ENCODE data around the gene OSBPL1A. TPM values are rescaled to one million over a fixed set of nuclear protein-coding genes. Genes with fewer than 3 reads are reported as not detected.
A peak's percentile ranks its signal among the peaks of the same experiment; 100 is the strongest.

Gene OSBPL1A
- total and polyA plus RNA-seq, 2 of the 8 experiments (the other 6 are each of a cell fraction or from before 2014, with no cell fraction given) = 53.2 to 74.9 TPM

GRCh38 chr18:24397694-24398368 is at the start of gene OSBPL1A (continued):
- TF ChIP-seq ATF2 (IDR thresholded peaks at IDR 0.05; ENCODE audit: low read length) (no peak; the same call in 1 of the 2 replicates), SP4 (IDR thresholded peaks at IDR 0.05; ENCODE audit: low read length) (peak; percentile 90; the same call in 1 of the 2 replicates), GABPA (IDR thresholded peaks at IDR 0.05; ENCODE audit: borderline replicate concordance, insufficient read depth, low read length) (peak; percentile 30; the same call in 1 of the 2 replicates), CHD1 (IDR thresholded peaks at IDR 0.05; ENCODE audit: low read depth, low read length) (no peak), RAD21 (IDR thresholded peaks at IDR 0.05 in 1 of 2, conservative IDR thresholded peaks at IDR 0.05 in 1 of 2; ENCODE audit: low read depth in 2 of 2, low read length in 2 of 2) (no peak), ATF3 (IDR thresholded peaks at IDR 0.05; ENCODE audit: insufficient read depth, low read depth, low read length) (peak; percentile 59; the same call in 1 of the 2 replicates), PHF8 (conservative IDR thresholded peaks at IDR 0.05; ENCODE audit: low read depth, low read length) (peak; percentile 76; the same call in 1 of the 2 replicates), USF2 (IDR thresholded peaks at IDR 0.05; ENCODE audit: low read length) (peak; percentile 91)
